Amniotic epithelial cell (primary cell): ENCODE measurements around the gene CDC25B.

ENCODE experiments used
- DNase-seq: peaks from one replicate; pipeline ENCODE4 v3.0.0-alpha.2; 2010; ENCODE audit warnings: low read depth

CDC25B gene

DNA sequence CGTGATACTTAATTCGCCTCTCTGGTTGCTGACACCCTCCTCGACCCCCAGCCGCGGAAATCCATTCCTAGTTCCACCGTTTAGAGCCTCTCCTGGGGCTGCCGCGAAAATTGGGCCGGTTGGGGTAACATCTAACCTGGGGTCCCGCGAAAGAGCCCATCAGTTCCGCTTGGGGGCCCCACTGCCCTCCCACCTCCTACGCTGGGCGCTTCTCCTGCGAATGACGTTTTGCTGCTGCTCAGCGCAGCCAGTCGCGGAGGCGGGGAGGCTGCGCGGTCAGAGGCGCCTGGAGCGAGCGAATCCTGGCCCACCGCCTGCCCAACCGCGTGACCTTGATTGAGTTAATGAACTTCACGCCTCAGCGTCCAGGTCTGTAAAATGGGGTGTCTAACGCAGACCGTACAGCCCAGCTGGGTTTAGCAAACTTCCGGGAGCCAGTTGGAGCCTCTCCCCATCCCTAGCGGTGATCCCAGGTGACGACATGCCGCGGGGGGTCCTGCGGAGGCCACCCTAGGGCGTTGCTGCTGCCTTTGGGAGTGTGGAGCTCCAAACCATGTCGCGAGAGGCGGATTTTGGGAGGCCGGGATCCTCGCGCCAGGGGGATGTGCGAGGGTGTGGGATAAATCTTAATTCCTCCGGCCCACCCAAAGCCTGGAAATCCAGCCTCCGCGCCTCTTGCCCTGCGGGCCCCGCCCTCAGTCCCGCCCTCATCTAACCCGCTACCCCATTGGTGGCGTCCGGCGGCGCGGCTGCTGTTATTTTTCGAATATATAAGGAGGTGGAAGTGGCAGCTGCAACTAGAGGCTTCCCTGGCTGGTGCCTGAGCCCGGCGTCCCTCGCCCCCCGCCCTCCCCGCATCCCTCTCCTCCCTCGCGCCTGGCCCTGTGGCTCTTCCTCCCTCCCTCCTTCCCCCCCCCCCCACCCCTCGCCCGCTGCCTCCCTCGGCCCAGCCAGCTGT, at the start of gene CDC25B:
Gene CDC25B (plus strand): TSS at position 800 of the 958 bp plus-strand sequence. CDS start 222 bp downstream, outside the sequence.
- peak; percentile 79 for DNase-seq

- DNase-seq: no peak
Observed at GRCh38 chr20:3747471-3747870, 48.6 kb upstream of the CDC25B start.

DNA sequence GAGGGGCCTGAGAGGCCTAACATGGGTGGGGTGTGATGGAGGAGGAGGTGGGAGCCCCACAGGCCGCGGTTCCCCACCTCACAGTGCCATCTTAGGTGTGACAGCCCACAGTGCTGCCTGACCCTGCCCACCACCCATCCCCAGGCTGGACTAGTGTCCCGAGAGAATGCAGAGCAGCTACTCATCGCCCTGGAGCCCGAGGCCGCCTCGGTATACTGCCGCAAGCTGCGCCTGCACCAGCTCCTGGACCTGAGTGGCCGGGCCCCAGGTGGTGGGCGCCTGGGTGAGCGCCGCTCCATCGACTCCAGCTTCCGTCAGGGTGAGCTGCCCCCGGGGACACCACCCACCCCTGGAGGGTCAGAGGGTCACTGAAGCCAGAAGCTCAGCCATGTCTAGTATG, 48.0 kb upstream of the CDC25B start:
- no peak for DNase-seq

DNA sequence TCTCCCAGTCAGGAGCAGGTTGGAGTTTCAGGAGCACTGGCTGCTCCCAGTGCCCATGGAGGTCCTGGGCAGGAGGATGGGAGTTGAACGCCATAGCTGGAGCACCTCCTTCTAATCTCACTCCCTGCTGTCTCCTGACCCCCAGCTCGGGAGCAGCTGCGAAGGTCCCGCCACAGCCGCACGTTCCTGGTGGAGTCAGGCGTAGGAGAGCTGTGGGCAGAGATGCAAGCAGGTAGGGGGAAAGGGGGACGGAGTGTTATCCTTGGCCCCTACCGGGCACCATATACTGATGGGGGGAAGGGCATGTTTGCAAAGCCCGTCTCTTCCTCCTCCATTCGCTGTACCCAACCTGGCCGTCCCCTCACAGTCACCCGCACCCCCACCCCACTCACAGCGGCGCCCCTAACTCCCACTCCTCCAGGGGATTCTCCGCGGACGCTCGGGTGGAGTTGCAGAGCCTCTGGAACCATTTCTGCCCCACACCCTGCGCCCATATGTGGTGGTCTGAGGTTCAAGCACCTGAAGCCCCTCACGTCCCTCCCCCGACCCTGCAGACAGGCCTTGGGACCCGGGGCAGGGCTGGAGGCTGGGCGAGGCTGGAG, 46.9 kb upstream of the CDC25B start:
- DNase-seq: no peak

GRCh38 chr20:3749689-3750531, 46.2 kb upstream of the CDC25B start:
- DNase-seq: no peak

DNA sequence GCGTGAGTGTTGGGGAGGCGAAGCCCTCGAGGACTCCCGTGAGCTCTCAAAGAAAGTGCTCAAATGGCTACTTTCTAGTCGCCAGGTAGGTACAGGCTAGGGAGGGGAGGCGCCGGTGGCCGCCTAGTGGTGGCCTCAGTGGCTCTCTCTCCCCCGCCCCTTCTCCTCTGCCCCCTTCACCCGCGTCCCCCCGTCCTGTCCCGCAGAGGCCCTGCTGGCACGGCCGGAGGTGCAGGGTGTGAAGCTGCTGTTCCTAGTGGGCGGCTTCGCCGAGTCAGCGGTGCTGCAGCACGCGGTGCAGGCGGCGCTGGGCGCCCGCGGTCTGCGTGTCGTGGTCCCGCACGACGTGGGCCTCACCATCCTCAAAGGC, 44.8 kb upstream of the CDC25B start:
- no peak for DNase-seq

GRCh38 chr20:3751675-3752385, 44.3 kb upstream of the CDC25B start:
- peak; percentile 27 for DNase-seq

DNA sequence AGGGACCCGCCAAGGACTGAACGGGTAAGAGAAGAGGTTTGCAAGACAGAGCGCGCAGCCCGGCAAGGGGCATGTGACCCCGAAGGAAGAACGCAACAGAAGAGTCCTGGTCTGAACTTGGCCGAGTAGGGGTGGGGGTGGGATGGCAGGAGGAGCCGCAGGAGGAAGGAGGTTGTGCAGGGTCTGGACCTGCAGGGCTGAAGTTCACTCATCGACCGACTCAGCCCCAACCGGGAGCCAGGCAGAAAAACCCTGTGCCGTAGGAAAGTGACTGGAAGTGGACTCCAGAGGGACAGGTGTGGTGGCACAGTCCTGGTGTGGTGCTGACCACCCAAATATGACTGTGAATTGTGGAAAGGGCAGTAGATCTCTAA, 43.7 kb upstream of the CDC25B start:
- DNase-seq: no peak

DNA sequence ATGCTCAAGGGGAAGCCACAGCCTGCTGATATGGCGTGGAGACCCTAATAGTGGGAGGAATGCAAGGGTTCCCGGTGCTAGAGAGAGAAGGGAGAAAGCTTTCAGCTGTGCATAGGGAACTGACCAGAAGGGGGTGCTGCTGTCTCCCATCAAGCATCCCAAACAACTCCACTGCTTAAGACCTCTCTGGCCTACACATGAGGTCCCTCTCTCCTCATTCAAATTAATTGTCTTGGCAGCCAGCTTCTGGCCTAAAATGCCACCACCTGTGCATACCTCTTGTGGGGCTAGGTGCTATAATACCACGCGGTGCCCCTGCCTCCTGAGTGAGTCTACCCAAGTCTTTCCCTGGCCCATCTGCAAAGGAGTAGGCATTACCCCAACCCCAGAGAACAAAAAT, 43.0 kb upstream of the CDC25B start:
- DNase-seq: peak; percentile 71

- no peak for DNase-seq
Observed at GRCh38 chr20:3753501-3754275, 42.4 kb upstream of the CDC25B start.

DNA sequence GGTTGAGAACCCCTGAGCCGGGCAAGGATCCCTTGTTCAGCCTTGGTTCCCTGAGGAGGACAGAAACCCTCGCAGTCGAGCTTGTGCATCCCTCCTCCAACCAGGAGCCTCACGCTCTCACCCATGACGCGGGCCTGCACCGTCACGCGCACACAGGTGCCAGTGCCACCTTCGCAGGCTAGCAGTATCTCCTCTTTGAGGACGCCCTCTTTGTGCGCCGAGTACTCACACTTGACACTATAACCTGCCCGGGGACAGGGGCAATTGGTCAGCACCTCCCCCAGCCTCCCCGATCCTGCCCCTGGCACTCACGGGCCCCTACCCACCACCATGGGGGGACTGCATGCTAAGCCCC, 41.9 kb upstream of the CDC25B start:
- no peak for DNase-seq

GRCh38 chr20:3755269-3755668, 40.8 kb upstream of the CDC25B start:
- DNase-seq: no peak

GRCh38 chr20:3755814-3756480, 40.2 kb upstream of the CDC25B start:
- DNase-seq: no peak

GRCh38 chr20:3757268-3757667, 38.8 kb upstream of the CDC25B start:
- DNase-seq: no peak

GRCh38 chr20:3758566-3758965, 37.5 kb upstream of the CDC25B start:
- no peak for DNase-seq

DNA sequence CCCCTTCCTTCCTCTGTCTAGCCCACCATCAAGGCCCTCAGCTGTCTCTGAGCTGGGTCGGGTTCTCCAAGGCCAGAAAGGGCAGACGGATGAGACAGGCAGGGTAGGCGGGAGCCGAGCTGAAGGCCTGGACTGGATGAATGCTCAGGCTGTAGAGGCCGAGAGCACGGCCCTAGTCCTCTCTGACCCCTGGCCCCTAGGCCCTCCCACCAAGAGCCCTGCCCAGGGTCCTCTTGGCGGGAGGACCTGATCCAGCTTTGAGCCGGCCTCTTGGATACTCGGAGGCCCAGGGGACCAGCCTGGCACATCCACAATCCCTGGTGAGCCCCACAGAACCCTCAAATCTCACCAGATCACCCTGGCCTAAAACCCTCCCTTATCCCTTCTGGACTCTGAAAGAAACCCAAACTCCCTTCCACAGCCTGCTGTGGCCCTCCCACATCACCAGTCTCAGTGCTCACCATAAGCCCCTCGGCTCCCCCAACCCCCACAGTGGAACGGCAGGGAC, 36.7 kb upstream of the CDC25B start:
- DNase-seq: no peak

- DNase-seq: no peak
Observed at GRCh38 chr20:3759884-3760283, 36.2 kb upstream of the CDC25B start.

GRCh38 chr20:3760655-3761348, 35.3 kb upstream of the CDC25B start:
- DNase-seq: no peak

DNA sequence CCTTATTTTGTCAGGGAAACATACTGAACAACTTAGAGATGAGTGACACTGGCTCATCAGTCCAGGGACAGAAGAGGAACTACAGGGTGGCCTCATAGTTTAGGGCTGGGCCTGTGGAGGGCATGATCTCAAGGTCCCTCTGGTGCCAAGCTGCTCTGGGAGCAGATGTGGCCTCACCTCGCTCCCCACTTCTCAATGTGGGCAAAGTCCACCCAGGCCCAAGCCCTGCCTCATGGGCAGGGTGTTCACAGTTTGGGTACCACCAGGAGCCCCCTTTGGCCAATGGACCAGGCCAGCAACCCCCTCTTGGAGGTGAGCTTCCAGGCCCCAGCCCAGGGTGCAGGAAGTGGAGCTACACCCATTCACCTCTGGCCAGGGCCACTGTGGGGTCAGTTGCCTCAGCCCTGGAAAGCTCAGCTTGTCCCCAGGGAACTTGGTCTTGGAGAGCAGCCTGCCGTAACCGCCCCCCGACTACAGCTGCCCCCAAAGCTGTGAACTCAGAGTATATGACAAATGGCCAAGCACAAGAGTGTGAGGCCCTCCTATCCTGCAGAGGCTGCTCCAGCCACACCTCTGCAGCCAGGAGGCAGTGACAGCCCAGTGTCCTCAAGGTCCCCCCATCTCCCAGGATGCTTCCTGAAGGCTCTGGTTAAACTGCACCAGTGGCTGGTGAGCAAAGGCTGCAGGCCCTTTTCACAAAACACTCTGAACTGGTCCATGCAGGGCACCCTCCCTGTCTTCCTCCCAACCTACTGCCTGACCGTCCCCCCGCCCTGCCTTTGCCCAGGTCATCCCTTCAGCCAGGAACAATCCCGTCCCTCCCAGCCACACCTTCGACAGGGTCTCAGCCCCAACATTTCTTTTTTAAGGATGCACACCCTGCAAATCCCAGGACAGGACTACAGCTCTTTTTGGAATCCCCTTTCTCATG, 32.2 kb upstream of the CDC25B start:
- DNase-seq: no peak
